Cardiac muscle cell (in vitro differentiated cells and primary cell): ENCODE data around the gene FCGR2B. TPM values are rescaled to one million over a fixed set of nuclear protein-coding genes. Genes with fewer than 3 reads are reported as not detected.

ENCODE experiments used
- DNase-seq, 2 donors: peaks; one replicate each; pipeline versions ENCODE4 v3.0.0 to v3.0.0-alpha.2; 2010 to 2017; ENCODE audit warnings: low read depth in 1 of 2, low spot score in 1 of 2
- H3K27ac ChIP-seq: fragments of 200-600 bp; sonication (generic); 2 replicates; pipeline ENCODE4 v1.5.1; 2016
- H3K27me3 ChIP-seq: fragments of 200-600 bp; sonication (generic); 2 replicates; pipeline ENCODE4 v1.6.0; 2016; ENCODE audit warnings: control low read depth
- H3K36me3 ChIP-seq: fragments of 200-600 bp; sonication (generic); 2 replicates; pipeline ENCODE4 v1.5.1; 2016; ENCODE audit warnings: control low read depth
- H3K4me1 ChIP-seq: fragments of 200-600 bp; sonication (generic); 2 replicates; pipeline ENCODE4 v1.8.1; 2017; ENCODE audit warnings: low read depth, mild to moderate bottlenecking, mixed run types
- H3K4me3 ChIP-seq: fragments of 200-600 bp; sonication (generic); 2 replicates; pipeline ENCODE4 v1.5.1; 2016; ENCODE audit warnings: mild to moderate bottlenecking
- H3K9me3 ChIP-seq: fragments of 200-600 bp; sonication (generic); 2 replicates; pipeline ENCODE4 v1.5.1; 2017; ENCODE audit warnings: low read depth, mild to moderate bottlenecking, control low read depth
- CTCF ChIP-seq: IDR thresholded peaks from 2 replicates; pipeline ENCODE4 v1.5.1; 2012; ENCODE audit warnings: low read depth, mild to moderate bottlenecking, low read length
- polyA plus RNA-seq: library from polyadenylated mRNA; unstranded; fragments of >200 nt; fragmentation: Nextera tagmentation; extraction: Ambion mirVana; gene quantifications from 2 replicates; pipeline ENCODE4 v1.2.1, GENCODE V29; 2016
- total RNA-seq: library from RNA; depleted of rRNA; stranded (reverse); fragments of >200 nt; gene quantifications from 2 replicates; pipeline ENCODE4 v1.2.3, GENCODE V29; 2016

FCGR2B gene
- total and polyA plus RNA-seq, 2 experiments from 2014 or later = not detected

- Histone ChIP-seq H3K4me1 (no peaks in the 10 kb centered on the region), H3K27me3 (peaks cover 16% of the 10 kb centered on the region), H3K36me3 (no peaks in the 10 kb centered on the region), H3K27ac (peak within 1 kb of the TSS; percentile 42), H3K4me3 (no peak within 1 kb of the TSS), H3K9me3 (no peaks in the 10 kb centered on the region)
- peak; percentile 2 to 86 for DNase-seq
- TF ChIP-seq CTCF = no peak
These were observed 43.8 kb downstream of the FCGR2B start, which contains the start of gene FCRLA for GRCh38 chr1:161706482-161707347. Gene FCRLA (plus strand): TSS chr1:161707229. CDS start chr1:161707265, 36 bp downstream.

DNA sequence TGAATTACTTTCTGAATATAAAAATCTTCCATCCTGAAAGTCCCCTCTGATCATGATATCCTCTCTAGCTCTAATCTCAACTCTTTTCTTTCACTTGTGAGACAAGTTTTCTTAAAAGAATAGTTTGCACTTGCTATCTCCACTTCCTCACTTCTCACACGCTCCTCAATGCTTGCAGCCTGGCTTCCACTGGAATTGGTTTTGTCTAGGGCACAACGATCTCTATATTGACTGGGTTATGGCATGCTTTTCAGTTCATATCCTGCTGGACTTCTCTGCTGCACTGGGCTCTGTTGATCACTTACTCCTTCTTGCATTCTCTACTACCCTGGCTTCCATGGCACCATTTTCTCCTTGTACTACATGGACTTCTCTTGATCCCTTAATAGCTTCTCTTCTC lies 44.6 kb downstream of the FCGR2B start:
- H3K4me3 ChIP-seq = no peak overlapping the region
- H3K4me1 ChIP-seq = no peaks in the 10 kb centered on the region
- no peaks in the 10 kb centered on the region for H3K36me3 ChIP-seq
- no peak overlapping the region for H3K27ac ChIP-seq
- H3K9me3 ChIP-seq = no peaks in the 10 kb centered on the region
- TF ChIP-seq CTCF = no peak
- DNase-seq = no peak
- H3K27me3 ChIP-seq = peaks cover 19% of the 10 kb centered on the region

- Histone ChIP-seq H3K27ac (no peak overlapping the region), H3K4me1 (no peaks in the 10 kb centered on the region), H3K9me3 (no peaks in the 10 kb centered on the region), H3K4me3 (no peak overlapping the region), H3K36me3 (no peaks in the 10 kb centered on the region), H3K27me3 (peaks cover 23% of the 10 kb centered on the region)
- TF ChIP-seq CTCF = no peak
- no peak for DNase-seq
These were observed 46.4 kb downstream of the FCGR2B start for GRCh38 chr1:161709373-161709772.

DNA sequence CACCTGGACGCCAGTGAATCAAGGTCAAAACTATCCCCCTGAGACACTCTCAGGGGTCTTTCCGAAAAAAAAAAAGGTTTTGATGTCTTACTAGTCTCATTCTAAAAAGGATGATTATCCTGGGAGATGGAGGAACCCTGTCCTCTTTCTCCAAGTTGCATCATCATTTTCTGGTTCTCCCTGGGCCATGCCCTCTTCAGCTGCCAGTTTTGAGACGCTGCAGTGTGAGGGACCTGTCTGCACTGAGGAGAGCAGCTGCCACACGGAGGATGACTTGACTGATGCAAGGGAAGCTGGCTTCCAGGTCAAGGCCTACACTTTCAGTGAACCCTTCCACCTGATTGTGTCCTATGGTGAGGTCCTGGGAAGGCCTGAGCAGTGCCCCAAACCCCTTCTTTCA lies 47.6 kb downstream of the FCGR2B start:
- H3K27ac ChIP-seq = no peak overlapping the region
- TF ChIP-seq CTCF = no peak
- H3K36me3 ChIP-seq = no peaks in the 10 kb centered on the region
- H3K4me1 ChIP-seq = no peaks in the 10 kb centered on the region
- no peak overlapping the region for H3K4me3 ChIP-seq
- no peaks in the 10 kb centered on the region for H3K9me3 ChIP-seq
- peaks cover 20% of the 10 kb centered on the region for H3K27me3 ChIP-seq
- DNase-seq = no peak

GRCh38 chr1:161718559-161719324 lies 55.8 kb downstream of the FCGR2B start:
- Histone ChIP-seq H3K27ac (no peak overlapping the region), H3K4me1 (no peaks in the 10 kb centered on the region), H3K9me3 (no peaks in the 10 kb centered on the region), H3K36me3 (no peaks in the 10 kb centered on the region), H3K27me3 (peaks cover 58% of the 10 kb centered on the region), H3K4me3 (no peak overlapping the region)
- no peak for DNase-seq
- TF ChIP-seq CTCF = no peak
